A549 treated with CpdA at 1 μM for 4 hours (cell line): ENCODE data around the gene USP17L12. TPM values are rescaled to one million over a fixed set of nuclear protein-coding genes. Genes with fewer than 3 reads are reported as not detected.

Source experiments
- total RNA-seq: library from RNA; stranded (reverse); fragments of 200-300 nt; extraction: Qiagen RNA extraction; gene quantifications from 5 replicates; pipeline ENCODE4 v1.2.3, GENCODE V29; 2022; ENCODE audit warnings: low read depth

The USP17L12 gene, protein sequence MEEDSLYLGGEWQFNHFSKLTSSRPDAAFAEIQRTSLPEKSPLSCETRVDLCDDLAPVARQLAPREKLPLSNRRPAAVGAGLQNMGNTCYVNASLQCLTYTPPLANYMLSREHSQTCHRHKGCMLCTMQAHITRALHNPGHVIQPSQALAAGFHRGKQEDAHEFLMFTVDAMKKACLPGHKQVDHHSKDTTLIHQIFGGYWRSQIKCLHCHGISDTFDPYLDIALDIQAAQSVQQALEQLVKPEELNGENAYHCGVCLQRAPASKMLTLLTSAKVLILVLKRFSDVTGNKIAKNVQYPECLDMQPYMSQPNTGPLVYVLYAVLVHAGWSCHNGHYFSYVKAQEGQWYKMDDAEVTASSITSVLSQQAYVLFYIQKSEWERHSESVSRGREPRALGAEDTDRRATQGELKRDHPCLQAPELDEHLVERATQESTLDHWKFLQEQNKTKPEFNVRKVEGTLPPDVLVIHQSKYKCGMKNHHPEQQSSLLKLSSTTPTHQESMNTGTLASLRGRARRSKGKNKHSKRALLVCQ
- not detected in 5 replicates for total RNA-seq

DNA sequence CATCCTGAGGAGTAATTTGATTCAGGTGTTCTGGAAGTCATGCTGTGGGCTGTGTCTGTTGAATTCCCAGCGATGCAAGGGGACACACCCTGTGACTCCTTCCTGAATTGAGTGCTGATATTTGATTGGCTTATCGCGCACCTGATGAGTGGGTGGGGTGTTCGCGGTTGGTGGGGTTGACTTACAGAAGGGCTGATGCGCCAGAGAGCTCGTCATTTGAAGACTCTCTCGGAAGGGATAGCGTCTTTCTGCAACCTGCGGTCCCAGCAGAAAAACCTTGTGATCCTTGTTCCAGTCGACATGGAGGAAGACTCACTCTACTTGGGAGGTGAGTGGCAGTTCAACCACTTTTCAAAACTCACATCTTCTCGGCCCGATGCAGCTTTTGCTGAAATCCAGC lies at the start of gene USP17L12:
USP17L12 (plus strand) TSS at position 301 of the 400 bp plus-strand sequence; CDS start at position 301, 0 bp downstream.

DNA sequence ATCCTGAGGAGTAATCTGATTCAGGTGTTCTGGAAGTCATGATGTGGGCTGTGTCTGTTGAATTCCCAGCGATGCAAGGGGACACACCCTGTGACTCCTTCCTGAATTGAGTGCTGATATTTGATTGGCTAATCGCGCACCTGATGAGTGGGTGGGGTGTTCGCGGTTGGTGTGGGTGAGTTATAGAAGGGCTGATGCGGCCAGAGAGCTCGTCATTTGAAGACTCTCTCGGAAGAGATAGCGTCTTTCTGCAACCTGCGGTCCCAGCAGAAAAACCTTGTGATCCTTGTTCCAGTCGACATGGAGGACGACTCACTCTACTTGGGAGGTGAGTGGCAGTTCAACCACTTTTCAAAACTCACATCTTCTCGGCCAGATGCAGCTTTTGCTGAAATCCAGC lies 9.6 kb upstream of the USP17L12 start, which contains the start of gene USP17L10:
USP17L10 (plus strand) TSS at position 301 of the 400 bp plus-strand sequence; CDS start at position 301, 0 bp downstream.

DNA sequence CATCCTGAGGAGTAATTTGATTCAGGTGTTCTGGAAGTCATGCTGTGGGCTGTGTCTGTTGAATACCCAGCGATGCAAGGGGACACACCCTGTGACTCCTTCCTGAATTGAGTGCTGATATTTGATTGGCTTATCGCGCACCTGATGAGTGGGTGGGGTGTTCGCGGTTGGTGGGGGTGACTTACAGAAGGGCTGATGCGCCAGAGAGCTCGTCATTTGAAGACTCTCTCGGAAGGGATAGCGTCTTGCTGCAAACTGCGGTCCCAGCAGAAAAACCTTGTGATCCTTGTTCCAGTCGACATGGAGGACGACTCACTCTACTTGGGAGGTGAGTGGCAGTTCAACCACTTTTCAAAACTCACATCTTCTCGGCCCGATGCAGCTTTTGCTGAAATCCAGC lies 4.8 kb upstream of the USP17L12 start, which contains the start of gene USP17L11:
USP17L11 (plus strand) TSS at position 301 of the 400 bp plus-strand sequence; CDS start at position 301, 0 bp downstream.

DNA sequence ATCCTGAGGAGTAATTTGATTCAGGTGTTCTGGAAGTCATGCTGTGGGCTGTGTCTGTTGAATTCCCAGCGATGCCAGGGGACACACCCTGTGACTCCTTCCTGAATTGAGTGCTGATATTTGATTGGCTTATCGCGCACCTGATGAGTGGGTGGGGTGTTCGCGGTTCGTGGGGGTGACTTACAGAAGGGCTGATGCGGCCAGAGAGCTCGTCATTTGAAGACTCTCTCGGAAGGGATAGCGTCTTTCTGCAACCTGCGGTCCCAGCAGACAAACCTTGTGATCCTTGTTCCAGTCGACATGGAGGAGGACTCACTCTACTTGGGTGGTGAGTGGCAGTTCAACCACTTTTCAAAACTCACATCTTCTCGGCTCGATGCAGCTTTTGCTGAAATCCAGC lies 4.6 kb downstream of the USP17L12 start, which contains the start of gene USP17L13:
USP17L13 (plus strand) TSS at position 301 of the 400 bp plus-strand sequence; CDS start at position 301, 0 bp downstream.

DNA sequence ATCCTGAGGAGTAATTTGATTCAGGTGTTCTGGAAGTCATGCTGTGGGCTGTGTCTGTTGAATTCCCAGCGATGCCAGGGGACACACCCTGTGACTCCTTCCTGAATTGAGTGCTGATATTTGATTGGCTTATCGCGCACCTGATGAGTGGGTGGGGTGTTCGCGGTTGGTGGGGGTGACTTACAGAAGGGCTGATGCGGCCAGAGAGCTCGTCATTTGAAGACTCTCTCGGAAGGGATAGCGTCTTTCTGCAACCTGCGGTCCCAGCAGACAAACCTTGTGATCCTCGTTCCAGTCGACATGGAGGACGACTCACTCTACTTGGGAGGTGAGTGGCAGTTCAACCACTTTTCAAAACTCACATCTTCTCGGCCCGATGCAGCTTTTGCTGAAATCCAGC lies 14.1 kb downstream of the USP17L12 start, which contains the start of gene USP17L15:
USP17L15 (plus strand) TSS at position 301 of the 400 bp plus-strand sequence; CDS start at position 301, 0 bp downstream.

DNA sequence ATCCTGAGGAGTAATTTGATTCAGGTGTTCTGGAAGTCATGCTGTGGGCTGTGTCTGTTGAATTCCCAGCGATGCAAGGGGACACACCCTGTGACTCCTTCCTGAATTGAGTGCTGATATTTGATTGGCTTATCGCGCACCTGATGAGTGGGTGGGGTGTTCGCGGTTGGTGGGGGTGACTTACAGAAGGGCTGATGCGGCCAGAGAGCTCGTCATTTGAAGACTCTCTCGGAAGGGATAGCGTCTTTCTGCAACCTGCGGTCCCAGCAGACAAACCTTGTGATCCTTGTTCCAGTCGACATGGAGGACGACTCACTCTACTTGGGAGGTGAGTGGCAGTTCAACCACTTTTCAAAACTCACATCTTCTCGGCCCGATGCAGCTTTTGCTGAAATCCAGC lies 23.6 kb downstream of the USP17L12 start, which contains the start of gene USP17L17:
USP17L17 (plus strand) TSS at position 301 of the 400 bp plus-strand sequence; CDS start at position 301, 0 bp downstream.

DNA sequence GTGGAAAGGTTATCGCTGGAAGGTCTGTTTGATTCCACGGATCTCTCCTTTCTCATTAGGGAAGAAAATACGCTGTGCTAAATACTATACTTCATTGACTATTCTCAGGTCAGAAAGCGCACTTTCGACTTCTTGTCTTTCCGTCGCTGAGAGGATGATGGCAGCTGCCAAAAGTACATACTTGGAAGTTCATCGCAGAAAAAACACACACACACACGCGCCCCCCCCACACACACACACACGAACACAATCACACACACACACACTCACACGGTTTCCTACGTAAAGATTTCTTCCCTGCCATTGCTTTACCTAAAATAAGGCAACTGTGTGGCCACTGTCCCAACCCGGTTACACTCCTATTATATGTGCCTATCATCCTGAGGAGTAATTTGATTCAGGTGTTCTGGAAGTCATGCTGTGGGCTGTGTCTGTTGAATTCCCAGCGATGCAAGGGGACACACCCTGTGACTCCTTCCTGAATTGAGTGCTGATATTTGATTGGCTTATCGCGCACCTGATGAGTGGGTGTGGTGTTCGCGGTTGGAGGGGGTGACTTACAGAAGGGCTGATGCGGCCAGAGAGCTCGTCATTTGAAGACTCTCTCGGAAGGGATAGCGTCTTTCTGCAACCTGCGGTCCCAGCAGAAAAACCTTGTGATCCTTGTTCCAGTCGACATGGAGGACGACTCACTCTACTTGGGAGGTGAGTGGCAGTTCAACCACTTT lies 28.2 kb downstream of the USP17L12 start, which contains the start of gene USP17L18:
USP17L18 (plus strand) TSS at position 678 of the 728 bp plus-strand sequence; CDS start at position 678, 0 bp downstream.

DNA sequence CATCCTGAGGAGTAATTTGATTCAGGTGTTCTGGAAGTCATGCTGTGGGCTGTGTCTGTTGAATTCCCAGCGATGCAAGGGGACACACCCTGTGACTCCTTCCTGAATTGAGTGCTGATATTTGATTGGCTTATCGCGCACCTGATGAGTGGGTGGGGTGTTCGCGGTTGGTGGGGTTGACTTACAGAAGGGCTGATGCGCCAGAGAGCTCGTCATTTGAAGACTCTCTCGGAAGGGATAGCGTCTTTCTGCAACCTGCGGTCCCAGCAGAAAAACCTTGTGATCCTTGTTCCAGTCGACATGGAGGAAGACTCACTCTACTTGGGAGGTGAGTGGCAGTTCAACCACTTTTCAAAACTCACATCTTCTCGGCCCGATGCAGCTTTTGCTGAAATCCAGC lies 33.1 kb downstream of the USP17L12 start, which contains the start of gene USP17L19:
USP17L19 (plus strand) TSS at position 301 of the 400 bp plus-strand sequence; CDS start at position 301, 0 bp downstream.

DNA sequence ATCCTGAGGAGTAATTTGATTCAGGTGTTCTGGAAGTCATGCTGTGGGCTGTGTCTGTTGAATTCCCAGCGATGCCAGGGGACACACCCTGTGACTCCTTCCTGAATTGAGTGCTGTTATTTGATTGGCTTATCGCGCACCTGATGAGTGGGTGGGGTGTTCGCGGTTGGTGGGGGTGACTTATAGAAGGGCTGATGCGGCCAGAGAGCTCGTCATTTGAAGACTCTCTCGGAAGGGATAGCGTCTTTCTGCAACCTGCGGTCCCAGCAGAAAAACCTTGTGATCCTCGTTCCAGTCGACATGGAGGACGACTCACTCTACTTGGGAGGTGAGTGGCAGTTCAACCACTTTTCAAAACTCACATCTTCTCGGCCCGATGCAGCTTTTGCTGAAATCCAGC lies 37.9 kb downstream of the USP17L12 start, which contains the start of gene USP17L20:
USP17L20 (plus strand) TSS at position 301 of the 400 bp plus-strand sequence; CDS start at position 301, 0 bp downstream.

DNA sequence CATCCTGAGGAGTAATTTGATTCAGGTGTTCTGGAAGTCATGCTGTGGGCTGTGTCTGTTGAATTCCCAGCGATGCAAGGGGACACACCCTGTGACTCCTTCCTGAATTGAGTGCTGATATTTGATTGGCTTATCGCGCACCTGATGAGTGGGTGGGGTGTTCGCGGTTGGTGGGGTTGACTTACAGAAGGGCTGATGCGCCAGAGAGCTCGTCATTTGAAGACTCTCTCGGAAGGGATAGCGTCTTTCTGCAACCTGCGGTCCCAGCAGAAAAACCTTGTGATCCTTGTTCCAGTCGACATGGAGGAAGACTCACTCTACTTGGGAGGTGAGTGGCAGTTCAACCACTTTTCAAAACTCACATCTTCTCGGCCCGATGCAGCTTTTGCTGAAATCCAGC lies 42.6 kb downstream of the USP17L12 start, which contains the start of gene USP17L21:
USP17L21 (plus strand) TSS at position 301 of the 400 bp plus-strand sequence; CDS start at position 301, 0 bp downstream.

DNA sequence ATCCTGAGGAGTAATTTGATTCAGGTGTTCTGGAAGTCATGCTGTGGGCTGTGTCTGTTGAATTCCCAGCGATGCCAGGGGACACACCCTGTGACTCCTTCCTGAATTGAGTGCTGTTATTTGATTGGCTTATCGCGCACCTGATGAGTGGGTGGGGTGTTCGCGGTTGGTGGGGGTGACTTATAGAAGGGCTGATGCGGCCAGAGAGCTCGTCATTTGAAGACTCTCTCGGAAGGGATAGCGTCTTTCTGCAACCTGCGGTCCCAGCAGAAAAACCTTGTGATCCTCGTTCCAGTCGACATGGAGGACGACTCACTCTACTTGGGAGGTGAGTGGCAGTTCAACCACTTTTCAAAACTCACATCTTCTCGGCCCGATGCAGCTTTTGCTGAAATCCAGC lies 47.4 kb downstream of the USP17L12 start, which contains the start of gene USP17L22:
USP17L22 (plus strand) TSS at position 301 of the 400 bp plus-strand sequence; CDS start at position 301, 0 bp downstream.

Other genes starting within 250 kb of the USP17L12 start
- not detected in 5 replicates for gene FAM90A26, start 49.7 kb upstream of the USP17L12 start, total RNA-seq
- not detected in 5 replicates for gene USP17L10, start 9.5 kb upstream of the USP17L12 start, total RNA-seq
- gene USP17L11, start 4.7 kb upstream of the USP17L12 start, total RNA-seq, result not detected in 5 replicates
- gene USP17L13, start 4.7 kb downstream of the USP17L12 start, total RNA-seq, result not detected in 5 replicates
- not detected in 5 replicates for gene USP17L15, start 14.2 kb downstream of the USP17L12 start, total RNA-seq
- not detected in 5 replicates for gene USP17L17, start 23.7 kb downstream of the USP17L12 start, total RNA-seq
- gene USP17L18, start 28.5 kb downstream of the USP17L12 start, total RNA-seq, result not detected in 5 replicates
- not detected in 5 replicates for gene USP17L19, start 33.2 kb downstream of the USP17L12 start, total RNA-seq
- gene USP17L20, start 38.0 kb downstream of the USP17L12 start, total RNA-seq, result not detected in 5 replicates
- gene USP17L21, start 42.7 kb downstream of the USP17L12 start, total RNA-seq, result not detected in 5 replicates
- not detected in 5 replicates for gene USP17L22, start 47.5 kb downstream of the USP17L12 start, total RNA-seq
- gene USP17L24, start 105.0 kb downstream of the USP17L12 start, total RNA-seq, result not detected in 5 replicates
- not detected in 5 replicates for gene USP17L25, start 109.8 kb downstream of the USP17L12 start, total RNA-seq
- not detected in 5 replicates for gene USP17L26, start 114.5 kb downstream of the USP17L12 start, total RNA-seq
- gene USP17L5, start 119.3 kb downstream of the USP17L12 start, total RNA-seq, result not detected in 5 replicates
- gene USP17L27, start 124.0 kb downstream of the USP17L12 start, total RNA-seq, result not detected in 5 replicates
- not detected in 5 replicates for gene USP17L28, start 128.7 kb downstream of the USP17L12 start, total RNA-seq
- gene USP17L29, start 133.5 kb downstream of the USP17L12 start, total RNA-seq, result not detected in 5 replicates
- gene USP17L30, start 143.0 kb downstream of the USP17L12 start, total RNA-seq, result not detected in 5 replicates
- gene DEFB131A, start 224.3 kb downstream of the USP17L12 start, total RNA-seq, result not detected in 5 replicates